Rectal smooth muscle tissue (tissue), 1 donor: Measurements from ENCODE around the gene MAFG.

Experiments used
- H3K27ac ChIP-seq: one replicate; pipeline ENCODE4 v1.7.0; 2013; ENCODE audit warnings: low read depth, low read length, inconsistent platforms
- H3K27me3 ChIP-seq: one replicate; pipeline ENCODE4 v1.7.0; 2013; ENCODE audit warnings: low read length; ENCODE audit not compliant: control insufficient read depth, insufficient read depth
- H3K36me3 ChIP-seq: one replicate; pipeline ENCODE4 v1.7.0; 2013; ENCODE audit warnings: low read length; ENCODE audit not compliant: control insufficient read depth, insufficient read depth
- H3K4me1 ChIP-seq: one replicate; pipeline ENCODE4 v1.7.0; 2013; ENCODE audit warnings: low read length; ENCODE audit not compliant: control insufficient read depth, insufficient read depth
- H3K4me3 ChIP-seq: one replicate; pipeline ENCODE4 v1.7.0; 2013; ENCODE audit warnings: low read length
- H3K9ac ChIP-seq: one replicate; pipeline ENCODE4 v1.7.0; 2013; ENCODE audit warnings: low read length

Gene MAFG

DNA sequence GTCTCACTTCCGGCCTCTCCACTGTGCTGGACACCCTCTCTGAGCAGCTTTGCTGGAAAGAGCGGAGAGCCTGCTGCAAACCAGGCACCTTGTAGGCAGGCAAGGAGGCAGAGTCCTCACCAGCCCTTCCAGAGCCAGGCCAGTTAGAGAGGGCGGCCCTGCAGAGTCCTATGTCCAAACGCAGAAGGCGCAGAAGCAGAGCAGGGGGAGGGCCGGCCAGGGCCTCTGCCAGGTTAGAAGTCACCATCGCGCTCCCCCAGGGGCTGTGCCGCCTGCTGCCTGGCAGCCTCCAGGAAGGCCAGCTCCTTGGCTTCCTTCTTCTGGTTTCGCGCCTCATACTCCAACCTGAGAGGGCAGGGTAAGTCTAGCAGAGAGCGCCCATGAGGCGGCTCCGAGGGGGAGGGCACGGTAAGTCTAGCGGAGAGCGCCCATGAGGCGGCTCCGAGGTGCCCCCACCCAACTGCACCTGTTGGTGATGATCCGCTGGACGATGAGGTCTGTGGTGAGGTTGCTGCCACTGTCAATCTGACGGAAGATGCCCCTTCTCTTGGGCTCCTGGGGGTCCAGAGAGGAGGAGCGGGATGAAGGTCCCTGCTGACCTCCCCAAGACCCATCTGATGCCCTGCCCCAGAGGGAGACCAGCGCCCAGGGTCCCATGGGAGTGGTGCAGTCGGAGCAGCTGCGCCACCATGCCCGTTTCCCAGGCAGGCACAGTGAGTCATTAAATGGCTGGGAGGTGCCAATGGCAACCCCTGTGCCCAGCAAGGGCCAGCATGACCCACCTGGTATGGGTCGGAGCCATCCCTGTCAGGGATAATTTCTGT, 22.7 kb downstream of the MAFG start:
- peaks cover 3% of the 10 kb centered on the region for H3K27me3 ChIP-seq
- H3K27ac ChIP-seq = no peak overlapping the region
- H3K4me3 ChIP-seq = no peak overlapping the region
- H3K36me3 ChIP-seq = no peaks in the 10 kb centered on the region
- H3K4me1 ChIP-seq = no peaks in the 10 kb centered on the region
- no peak overlapping the region for H3K9ac ChIP-seq

DNA sequence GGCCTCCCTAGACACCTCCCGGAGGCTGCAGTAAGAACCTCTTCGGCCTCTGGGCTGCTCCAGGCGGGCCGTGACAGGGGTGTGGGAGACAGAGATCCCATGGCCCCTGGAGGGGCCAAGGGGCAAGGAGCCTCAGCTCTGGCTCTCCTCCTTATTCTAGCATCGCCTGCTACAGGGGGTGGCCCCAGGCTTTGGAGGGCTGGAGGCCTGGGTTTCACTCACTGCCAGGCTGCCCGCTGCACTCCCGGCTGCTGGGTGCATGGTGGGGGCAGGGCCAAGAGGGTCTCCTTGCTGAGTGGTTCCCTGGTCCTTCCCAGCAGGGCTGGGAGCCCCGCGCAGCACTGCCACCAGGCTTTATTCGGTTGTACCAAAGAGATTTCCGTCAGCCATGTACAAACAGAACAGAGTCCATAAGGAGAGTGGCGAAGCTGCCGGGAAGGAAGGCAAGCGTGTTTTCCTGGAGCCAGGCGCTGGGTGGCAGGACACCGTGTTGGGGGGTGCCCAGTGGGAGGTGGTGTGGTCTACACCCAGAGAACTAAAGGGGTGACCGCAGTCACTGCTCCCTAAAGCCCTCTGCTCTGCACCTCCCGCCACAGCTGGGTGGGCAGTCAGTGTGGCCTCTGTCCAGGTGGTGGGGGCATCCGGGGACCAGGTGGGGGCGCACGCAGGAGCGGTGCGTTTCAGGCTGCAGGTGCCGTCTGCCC, 23.5 kb downstream of the MAFG start:
- H3K9ac ChIP-seq = no peak overlapping the region
- no peak overlapping the region for H3K27ac ChIP-seq
- H3K4me3 ChIP-seq = no peak overlapping the region
- no peaks in the 10 kb centered on the region for H3K36me3 ChIP-seq
- H3K27me3 ChIP-seq = peaks cover 3% of the 10 kb centered on the region
- H3K4me1 ChIP-seq = no peaks in the 10 kb centered on the region

GRCh38 chr17:81903415-81903831, 24.1 kb downstream of the MAFG start:
- Histone ChIP-seq H3K4me1 (no peaks in the 10 kb centered on the region), H3K9ac (no peak overlapping the region), H3K27me3 (peaks cover 3% of the 10 kb centered on the region), H3K36me3 (peaks cover 4% of the 10 kb centered on the region), H3K4me3 (no peak overlapping the region), H3K27ac (no peak overlapping the region)

- Histone ChIP-seq H3K36me3 (peaks cover 8% of the 10 kb centered on the region), H3K27ac (no peak overlapping the region), H3K27me3 (peaks cover 3% of the 10 kb centered on the region), H3K9ac (no peak overlapping the region), H3K4me3 (no peak overlapping the region), H3K4me1 (no peaks in the 10 kb centered on the region)
Measured at GRCh38 chr17:81902653-81903414, 24.7 kb downstream of the MAFG start.

GRCh38 chr17:81902023-81902652, 25.4 kb downstream of the MAFG start, which contains the start of gene NPB:
TSS of gene NPB (plus strand) at chr17:81902238. CDS start at chr17:81902278, 40 bp downstream.
- Histone ChIP-seq H3K9ac (no peak within 1 kb of the TSS), H3K27ac (no peak within 1 kb of the TSS), H3K27me3 (peaks cover 3% of the 10 kb centered on the region), H3K4me3 (peak within 1 kb of the TSS; percentile 24), H3K4me1 (no peaks in the 10 kb centered on the region), H3K36me3 (peaks cover 8% of the 10 kb centered on the region)

DNA sequence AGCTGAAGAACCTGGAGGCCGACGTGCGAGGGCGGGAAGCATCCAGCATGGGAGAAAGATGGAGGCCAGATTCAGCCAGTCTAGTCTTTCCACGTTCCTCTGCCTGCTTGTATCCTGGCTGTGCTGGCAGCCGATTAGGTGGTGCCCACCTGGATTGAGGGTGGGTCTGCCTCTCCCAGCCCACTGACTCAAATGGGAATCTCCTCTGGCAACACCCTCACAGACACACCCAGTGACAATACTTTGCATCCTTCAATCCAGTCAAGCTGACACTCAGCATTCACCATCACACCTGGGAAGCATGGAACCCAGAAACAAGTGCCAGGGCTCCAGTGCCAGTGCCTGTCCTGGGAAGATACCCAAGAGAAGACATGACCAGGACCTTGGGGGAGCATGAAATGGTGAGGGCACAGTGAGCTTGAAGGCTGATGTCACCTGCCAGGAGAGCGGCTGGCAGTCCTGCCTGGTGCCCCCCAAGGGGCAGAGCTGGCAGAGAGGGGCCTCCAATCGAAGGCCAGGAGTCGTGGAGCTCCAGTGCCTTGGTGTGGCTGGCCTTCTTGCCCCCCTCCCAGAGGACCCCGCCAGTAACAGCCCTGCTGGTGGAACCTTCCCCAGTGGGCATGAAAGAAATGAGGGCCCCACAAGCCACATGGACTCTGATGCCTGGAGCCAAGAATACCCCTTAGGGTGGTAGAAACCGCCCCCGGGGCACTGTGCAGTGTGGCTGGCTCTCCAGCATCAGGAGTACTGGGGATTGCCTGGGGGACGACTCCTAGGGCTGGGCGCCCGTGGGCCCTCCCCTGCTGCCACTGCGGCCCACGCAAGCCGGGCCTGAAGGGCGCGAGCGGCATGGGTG, 26.1 kb downstream of the MAFG start:
- peaks cover 9% of the 10 kb centered on the region for H3K36me3 ChIP-seq

DNA sequence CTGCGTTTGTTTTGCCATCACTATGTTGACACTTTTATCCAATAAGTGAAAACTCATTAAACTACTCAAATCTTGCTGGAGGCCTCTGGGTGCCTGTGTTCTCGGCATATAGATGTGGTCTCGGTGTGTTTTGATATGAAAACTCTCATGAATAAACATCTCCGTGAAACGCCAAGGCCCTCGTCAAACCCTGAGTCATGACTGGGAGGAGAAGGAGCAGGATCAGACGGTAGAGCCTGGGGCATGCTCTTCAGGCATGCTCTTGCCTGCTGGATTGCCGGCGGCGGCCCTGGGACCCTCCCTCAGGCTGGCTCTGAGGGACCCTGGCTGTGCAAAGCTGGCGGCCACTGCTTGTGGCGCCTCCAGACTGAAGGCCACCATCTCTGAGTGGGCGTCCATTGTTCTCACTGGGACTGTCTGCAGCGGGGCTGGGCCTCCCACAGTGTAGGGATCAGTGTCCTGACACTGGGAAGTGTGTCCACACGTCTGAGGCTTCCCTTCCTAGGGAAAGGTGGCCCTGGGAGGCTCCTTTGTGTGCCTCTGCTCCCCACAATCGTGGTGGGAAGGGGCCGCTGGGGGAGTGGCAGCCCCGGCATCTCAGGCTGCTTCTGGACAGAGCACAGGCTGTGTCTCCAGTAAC, 27.2 kb downstream of the MAFG start:
- Histone ChIP-seq H3K9ac (no peak overlapping the region), H3K4me3 (no peak overlapping the region), H3K36me3 (peaks cover 10% of the 10 kb centered on the region), H3K27ac (no peak overlapping the region), H3K4me1 (no peaks in the 10 kb centered on the region), H3K27me3 (peaks cover 3% of the 10 kb centered on the region)

More for the DNA sequence above, 26.1 kb downstream of the MAFG start:
- Histone ChIP-seq H3K4me3 (peak overlapping the region; percentile 24), H3K9ac (no peak overlapping the region), H3K27me3 (peaks cover 3% of the 10 kb centered on the region), H3K27ac (no peak overlapping the region), H3K4me1 (no peaks in the 10 kb centered on the region)

- peaks cover 10% of the 10 kb centered on the region for H3K36me3 ChIP-seq
- peaks cover 3% of the 10 kb centered on the region for H3K27me3 ChIP-seq
- no peak overlapping the region for H3K9ac ChIP-seq
- no peak overlapping the region for H3K4me3 ChIP-seq
- H3K4me1 ChIP-seq = no peaks in the 10 kb centered on the region
- H3K27ac ChIP-seq = no peak overlapping the region
Measured at GRCh38 chr17:81899514-81900166, 27.9 kb downstream of the MAFG start.

DNA sequence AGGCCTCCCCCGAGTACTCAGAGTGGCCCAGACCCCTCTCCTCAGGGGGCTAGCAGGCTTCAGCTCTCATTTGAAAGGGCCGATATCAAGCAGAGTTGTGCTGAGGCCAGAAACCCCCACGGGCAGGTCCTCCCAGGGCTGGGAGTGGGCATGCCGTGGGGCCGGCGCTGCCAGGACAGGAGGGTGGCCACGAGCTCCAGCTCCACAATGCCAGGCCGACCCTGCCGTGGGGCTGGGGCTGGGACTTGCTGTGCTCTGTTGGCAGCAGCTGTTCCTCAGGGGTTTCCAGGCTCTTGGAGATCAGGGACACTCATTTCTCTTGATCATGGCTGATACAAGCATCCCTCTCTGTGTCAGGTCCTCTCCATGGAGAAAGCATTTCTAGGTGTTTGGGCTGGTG, 28.6 kb downstream of the MAFG start:
- H3K27me3 ChIP-seq = peaks cover 3% of the 10 kb centered on the region
- no peaks in the 10 kb centered on the region for H3K4me1 ChIP-seq
- no peak overlapping the region for H3K27ac ChIP-seq
- no peak overlapping the region for H3K9ac ChIP-seq
- H3K36me3 ChIP-seq = peaks cover 10% of the 10 kb centered on the region
- H3K4me3 ChIP-seq = no peak overlapping the region

GRCh38 chr17:81898029-81898866, 29.3 kb downstream of the MAFG start:
- H3K4me1 ChIP-seq = no peaks in the 10 kb centered on the region
- no peak overlapping the region for H3K27ac ChIP-seq
- H3K36me3 ChIP-seq = peaks cover 10% of the 10 kb centered on the region
- H3K9ac ChIP-seq = no peak overlapping the region
- H3K4me3 ChIP-seq = no peak overlapping the region
- H3K27me3 ChIP-seq = peaks cover 3% of the 10 kb centered on the region
